ENCODE measurements around the gene PTGDS.

- TF ChIP-seq CTCF (IDR thresholded peaks at IDR 0.05; ENCODE audit: poor library complexity, severe bottlenecking) (no peak), EP300 (conservative IDR thresholded peaks at IDR 0.05; ENCODE audit: poor library complexity, severe bottlenecking) (no peak), EZH2 (IDR thresholded peaks at IDR 0.05; ENCODE audit: borderline replicate concordance, insufficient read depth, low read length, poor library complexity, severe bottlenecking) (no peak), REST (IDR thresholded peaks at IDR 0.05; ENCODE audit: borderline replicate concordance) (no peak), MXI1 (conservative IDR thresholded peaks at IDR 0.05; ENCODE audit: poor library complexity, severe bottlenecking) (no peak), POLR2AphosphoS5 (IDR thresholded peaks at IDR 0.05) (no peak), TAF1 (IDR thresholded peaks at IDR 0.05; ENCODE audit: low read depth) (no peak)
Measured at GRCh38 chr9:137002646-137003041, 25.3 kb downstream of the PTGDS start.

All from neural cell (in vitro differentiated cells).